HG03575 (cell line): ENCODE measurements around the gene ABCF2.

Experiments
- ATAC-seq: cut with Tn5 transposase; IDR thresholded peaks from one replicate; pipeline ENCODE4 v1.9.1; 2021; ENCODE audit not compliant: unreplicated experiment, insufficient number of reproducible peaks, low FRiP score; ENCODE audit errors: extremely low read depth

Gene ABCF2

DNA sequence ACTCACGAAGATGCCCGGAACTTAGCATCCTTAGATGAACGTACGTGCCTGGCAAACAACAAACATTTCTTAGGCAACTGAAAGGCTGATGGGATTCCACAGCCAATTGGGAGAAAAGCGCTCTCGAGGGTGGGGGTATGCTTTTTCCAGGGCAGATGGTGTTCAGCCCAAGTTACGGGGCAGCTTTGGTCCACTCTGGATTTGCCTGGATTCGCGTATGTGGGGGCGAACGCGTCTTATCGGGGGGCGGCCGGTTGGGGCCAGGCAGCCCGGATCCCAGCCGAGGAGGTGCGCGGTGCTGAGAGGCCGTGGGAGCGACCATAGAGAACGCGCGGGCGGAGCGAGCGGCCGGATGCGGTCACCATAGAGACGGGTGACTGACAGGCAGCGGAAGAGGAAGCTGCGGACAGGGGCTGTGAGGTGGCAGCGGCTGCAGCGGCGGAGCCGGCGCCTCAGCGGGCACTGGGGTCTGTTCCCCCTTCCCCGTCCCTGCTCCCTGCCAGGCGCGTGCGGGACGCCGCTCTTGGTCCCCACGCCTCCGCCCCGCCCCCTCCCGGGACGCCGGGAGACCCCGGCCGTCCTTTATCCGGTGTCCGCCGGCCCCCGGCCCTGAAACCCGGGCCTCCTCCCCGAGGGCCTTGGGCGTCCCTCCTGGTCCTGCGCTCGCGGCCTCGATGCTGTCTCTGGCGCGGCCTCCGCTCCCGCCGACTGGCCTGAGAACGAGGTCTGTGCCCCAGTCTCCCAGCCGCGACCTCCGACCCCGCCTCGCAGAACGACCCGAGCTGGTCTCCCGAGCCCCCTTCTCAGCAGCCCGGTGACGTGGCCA, 5.3 kb upstream of the ABCF2 start, which contains the start of gene CHPF2:
TSS of gene CHPF2 (plus strand) at position 393 of the 826 bp plus-strand sequence. CDS start 1,529 bp downstream, outside the sequence.
- peak; percentile 76 for ATAC-seq

DNA sequence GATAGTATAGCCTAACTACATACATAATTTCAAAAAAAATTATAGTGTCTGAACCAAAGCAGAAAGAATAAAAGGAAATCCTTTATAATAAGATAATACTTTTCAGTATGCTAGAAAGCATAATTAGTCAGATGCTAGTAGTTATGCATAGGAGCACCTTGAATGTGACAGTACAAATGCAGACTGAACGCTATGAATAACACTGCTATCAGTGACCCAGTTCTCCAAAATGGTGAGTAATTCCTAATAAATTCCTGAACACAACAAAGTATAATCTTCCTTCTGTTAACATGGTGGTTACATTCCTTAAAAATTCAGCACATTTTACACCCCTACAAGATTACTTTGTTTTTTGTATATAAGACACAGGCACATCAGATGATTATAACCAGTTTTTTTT, 4.1 kb upstream of the ABCF2 start:
- ATAC-seq: no peak

GRCh38 chr7:151229249-151229648, 2.2 kb upstream of the ABCF2 start:
- ATAC-seq: no peak

DNA sequence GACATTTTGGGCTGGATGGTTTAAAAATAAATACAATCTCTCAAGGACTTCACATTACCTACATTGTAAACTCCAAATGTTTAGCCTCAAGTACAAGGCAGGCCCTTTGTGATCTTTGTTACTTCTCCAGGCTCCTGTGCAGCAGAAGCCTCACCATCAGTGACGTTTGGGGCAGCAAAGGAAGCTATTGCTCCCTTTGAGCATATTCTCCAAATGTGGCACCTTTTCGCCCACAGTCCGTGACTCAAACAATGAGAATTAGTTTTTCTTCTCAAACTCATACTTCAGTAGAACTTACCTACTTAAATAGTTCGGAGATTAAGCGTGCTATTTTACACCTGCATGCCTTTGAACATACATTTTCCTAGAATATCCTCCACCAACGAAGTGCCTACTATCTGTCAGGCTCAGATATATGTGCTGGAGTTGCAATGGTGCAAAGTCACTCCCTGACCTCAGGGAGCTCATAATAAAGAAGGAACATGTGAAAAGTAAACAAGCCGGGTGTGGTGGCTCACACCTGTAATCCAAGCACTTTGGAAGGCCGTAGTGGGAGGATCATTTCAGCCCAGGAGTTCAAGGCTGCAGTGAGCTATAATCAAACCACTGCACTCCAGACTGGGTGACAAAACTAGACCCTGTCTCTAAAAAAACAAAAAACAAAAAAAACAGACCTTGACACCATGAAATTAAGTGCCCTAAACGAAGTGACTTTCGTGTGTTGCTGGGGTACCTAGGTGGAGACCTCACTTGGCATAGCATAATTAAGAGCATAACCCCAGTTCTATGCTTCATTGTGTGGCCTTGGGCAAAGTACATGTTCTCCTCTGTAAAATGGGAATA, 1.2 kb upstream of the ABCF2 start:
- no peak for ATAC-seq

DNA sequence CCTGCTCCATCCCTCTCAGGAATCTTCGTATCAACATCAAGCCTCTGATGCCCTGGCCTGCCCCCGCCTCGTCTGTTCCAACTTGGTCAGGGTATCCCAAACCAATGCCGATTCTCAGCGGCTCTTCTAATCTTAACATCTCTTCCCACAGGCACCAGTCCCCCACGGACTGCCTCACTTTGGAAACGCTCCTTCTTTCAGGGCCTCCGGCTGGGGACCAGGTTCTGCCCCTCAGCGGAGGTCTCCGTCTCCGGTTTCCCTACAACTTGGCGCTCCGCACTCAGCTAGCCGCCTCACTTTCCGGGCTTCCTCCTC, 488 bp downstream of the ABCF2 start:
- ATAC-seq: no peak

DNA sequence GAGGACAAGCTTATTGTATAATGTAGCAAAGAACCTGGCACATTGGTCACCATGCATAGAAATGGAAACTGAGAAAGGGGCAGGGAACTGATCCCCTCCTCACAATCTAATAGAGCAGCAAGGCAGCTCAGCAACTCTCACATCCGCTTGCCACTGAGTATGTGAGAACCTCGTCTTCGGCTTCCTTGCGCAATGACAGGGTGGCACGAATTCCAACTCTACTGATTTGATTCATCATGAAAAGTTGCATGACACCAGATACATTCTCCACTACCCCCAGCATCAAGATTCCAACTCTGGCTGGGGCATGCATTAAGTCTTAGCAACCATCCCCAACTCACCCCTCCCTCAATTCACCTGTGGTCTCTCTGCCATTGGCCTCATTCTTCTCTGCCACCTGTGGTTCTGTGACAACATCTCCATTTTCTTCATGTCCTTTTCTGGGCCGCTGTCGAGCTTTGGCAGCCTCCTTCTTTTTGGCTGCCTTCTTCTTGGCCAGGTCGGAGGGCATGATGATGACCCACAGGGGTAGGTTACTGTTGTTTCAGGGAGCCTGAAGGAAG, 976 bp downstream of the ABCF2 start:
- ATAC-seq: no peak

DNA sequence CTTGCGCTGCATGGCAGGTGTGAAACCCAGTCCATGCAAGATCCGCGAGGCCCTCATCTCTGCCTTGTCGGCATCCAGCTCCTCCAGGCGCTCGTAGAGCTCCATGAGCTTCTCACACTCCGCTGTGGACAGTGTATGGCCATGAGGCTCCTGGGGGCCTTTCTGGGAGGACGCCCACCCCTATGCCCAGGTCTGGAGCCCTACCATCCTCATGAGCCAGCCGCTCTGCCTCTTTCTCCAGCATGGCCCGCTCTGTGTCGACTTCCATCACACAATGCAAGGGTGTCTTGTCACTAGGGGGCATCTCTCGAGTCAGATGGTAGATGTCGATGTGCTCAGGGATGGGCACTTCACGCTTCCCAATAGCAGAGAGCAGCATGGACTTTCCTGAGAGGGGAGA, 3.3 kb downstream of the ABCF2 start:
- ATAC-seq: no peak

- no peak for ATAC-seq
Measured at GRCh38 chr7:151218170-151218569, 8.8 kb downstream of the ABCF2 start.

DNA sequence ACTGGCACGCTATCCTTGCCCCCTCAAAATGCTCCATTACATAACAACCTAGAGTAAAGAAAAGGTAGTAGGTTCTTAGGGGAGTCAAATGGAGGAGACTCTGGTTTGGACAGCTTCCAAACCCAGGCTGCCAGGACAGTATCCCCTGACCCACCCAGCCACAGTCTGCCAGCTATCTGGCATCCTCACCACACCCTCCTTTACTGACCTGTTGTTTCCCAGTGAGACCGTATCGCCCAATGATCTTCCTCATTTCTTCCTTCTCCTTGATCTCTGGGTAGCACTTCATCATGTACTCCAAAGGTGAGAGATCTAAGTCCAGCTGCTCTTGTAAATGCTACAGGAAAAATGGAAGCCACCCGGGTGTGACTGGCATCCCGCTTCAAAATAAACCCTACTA, 11.6 kb downstream of the ABCF2 start:
- no peak for ATAC-seq

DNA sequence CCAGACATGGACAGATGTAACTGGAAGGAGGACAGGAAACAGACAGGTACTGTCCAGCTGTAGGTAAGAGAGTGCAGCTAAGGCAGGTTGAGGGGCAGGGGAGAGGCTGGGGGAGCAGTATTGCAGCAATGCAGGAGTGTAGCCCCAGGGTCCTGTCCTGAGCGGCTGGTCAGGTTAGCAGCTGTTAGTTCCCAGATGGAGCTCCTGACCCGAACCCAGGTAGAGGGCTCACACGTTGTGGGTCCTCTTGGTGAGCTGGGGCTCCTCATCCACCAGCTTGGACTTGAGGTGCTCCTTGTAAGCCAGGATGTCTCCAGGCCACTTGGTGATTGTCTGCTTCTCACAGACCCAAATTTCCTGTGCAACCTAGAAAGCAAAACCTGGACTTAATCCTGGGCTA, 13.2 kb downstream of the ABCF2 start:
- no peak for ATAC-seq

DNA sequence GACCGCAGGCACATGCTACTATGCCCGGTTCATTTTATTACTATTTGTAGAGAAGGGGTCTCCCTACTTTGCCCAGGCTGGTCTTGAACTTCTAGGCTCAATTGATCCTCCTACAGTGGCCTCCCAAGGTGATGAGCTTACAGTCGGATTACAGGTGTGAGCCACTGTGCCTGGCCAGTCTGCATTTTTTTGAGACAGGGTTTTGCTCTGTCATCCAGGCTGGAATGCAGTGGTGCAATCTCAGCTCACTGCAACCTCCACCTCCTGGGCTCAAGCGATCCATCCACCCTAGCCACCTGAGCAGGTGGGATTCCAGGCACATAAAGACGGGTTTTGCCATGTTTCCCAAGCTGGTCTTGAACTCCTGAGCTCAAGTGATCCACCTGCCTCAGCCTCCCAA, 14.4 kb downstream of the ABCF2 start:
- no peak for ATAC-seq

DNA sequence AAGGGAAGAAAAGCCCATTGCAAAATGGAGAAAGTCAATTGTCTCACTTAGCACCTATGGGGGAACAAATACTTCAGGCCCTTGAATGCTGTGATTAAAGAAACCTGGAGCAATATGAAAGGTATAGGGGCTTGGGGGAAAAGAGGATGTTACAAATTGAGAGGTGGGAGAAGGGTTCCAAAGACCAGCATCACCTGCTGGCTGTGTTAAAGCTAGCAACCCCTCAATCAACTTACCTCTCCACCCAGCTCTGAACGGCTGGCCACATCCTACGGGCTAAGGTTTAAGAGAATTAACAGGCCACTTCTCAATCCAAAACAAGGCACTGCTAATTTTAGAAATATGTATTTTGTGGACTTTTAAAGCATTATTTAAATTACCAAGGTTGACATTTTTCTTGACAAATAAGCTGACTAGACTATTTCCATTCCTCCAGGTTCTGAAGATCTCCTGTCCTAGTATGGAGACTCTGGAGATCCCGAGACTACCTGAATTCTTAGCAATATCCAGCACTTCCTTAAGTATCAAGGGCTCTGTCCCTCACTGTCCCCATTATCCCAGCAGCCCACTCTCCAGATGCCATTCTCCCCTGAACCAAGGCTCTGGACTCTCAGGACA, 15.7 kb downstream of the ABCF2 start:
- ATAC-seq: no peak

DNA sequence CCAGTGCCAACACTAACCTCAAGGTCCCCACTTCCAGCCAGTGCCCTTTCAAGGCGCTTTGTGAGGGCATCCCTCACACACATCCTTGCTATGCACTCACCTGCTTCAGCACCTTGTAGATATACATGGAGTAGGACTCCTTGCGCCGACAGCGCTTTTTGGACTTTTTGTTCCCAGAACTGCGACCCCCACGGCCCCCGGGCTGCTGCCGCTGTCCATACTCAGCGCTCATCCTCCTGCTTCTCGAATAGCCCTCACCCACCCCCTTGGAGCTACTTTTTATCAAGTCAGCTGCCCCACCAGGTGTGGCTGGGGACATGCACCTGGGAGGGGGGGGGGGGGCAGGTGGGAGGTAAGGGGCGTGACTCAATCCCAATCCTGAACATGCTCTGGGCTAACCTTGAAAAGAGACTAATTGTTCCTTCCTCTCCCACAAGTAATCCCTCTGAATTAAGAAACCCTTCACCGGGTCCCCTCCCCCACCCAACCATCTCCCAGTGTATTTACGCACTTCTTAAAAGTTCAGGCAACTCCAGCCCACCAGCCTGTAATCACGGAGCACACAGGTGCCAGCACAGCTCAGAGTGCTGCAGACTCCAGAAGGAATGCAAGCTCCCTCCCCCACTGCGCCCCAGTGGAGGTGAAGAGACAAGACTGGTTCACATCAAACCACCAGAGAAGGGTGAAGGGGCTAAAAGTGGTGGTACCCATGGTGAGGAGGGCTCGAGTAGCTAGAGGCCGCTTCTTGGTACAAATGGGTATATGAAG, 16.7 kb downstream of the ABCF2 start, which contains the start of gene H2BK1:
TSS of gene H2BK1 (minus strand) at position 402 of the 768 bp plus-strand sequence. CDS start at position 232, 170 bp downstream.
- ATAC-seq: no peak

GRCh38 chr7:151209588-151209987, 17.4 kb downstream of the ABCF2 start:
- ATAC-seq: no peak

- no peak for ATAC-seq
Measured at GRCh38 chr7:151208253-151208862, 18.6 kb downstream of the ABCF2 start.

GRCh38 chr7:151207804-151208203, 19.2 kb downstream of the ABCF2 start:
- no peak for ATAC-seq

GRCh38 chr7:151207315-151207714, 19.7 kb downstream of the ABCF2 start:
- ATAC-seq: no peak

DNA sequence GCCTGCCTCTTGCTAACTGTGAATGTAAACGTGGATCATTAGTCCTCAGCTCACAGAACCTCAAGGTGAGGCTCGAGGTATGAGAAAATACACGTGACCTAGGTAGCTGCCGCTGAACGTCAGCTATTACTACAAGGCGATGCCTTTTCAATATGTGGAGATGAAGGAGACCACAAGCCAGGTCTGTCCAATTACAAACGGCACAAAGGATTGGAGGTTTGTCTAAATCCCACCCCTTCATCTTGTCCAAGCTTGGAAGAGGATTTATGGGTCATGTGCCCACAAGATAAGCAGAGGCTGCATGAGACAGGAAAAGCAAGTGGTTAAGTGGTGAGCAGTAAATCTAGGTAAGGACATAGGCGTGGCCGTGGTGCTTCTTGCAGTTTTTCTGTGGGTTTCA, 20.1 kb downstream of the ABCF2 start:
- no peak for ATAC-seq
